OCI-LY1 (cell line): Measurements from ENCODE around the gene TEX52.

Experiments used
- H2AFZ ChIP-seq: fragments of 200-600 bp; sonication (generic), shearing (Covaris generic); 2 replicates; pipeline ENCODE4 v1.6.0; 2014; ENCODE audit warnings: antibody characterized with exemption, mild to moderate bottlenecking, low read length
- H3F3A ChIP-seq: fragments of 200-600 bp; sonication (generic), shearing (Covaris generic); 2 replicates; pipeline ENCODE4 v1.6.0; 2014; ENCODE audit warnings: mild to moderate bottlenecking, antibody characterized with exemption, low read length, moderate library complexity; ENCODE audit not compliant: insufficient read depth
- H3K27ac ChIP-seq: fragments of 200-600 bp; sonication (generic); 2 replicates; pipeline ENCODE4 v1.5.1; 2014; ENCODE audit warnings: low read length, mixed run types, mild to moderate bottlenecking, low read depth; ENCODE audit not compliant: poor library complexity, severe bottlenecking
- H3K27me3 ChIP-seq: fragments of 200-600 bp; sonication (generic); 2 replicates; pipeline ENCODE4 v1.6.0; 2014; ENCODE audit warnings: antibody characterized with exemption, mild to moderate bottlenecking, low read length, moderate library complexity; ENCODE audit not compliant: insufficient read depth
- H3K36me3 ChIP-seq: fragments of 200-600 bp; sonication (generic); 2 replicates; pipeline ENCODE4 v1.6.1; 2014; ENCODE audit warnings: mild to moderate bottlenecking, antibody characterized with exemption, low read length, moderate library complexity, mixed read lengths; ENCODE audit not compliant: insufficient read depth
- H3K4me1 ChIP-seq: fragments of 200-600 bp; sonication (generic); 2 replicates; pipeline ENCODE4 v1.5.1; 2014; ENCODE audit warnings: mild to moderate bottlenecking, low read length, moderate library complexity; ENCODE audit not compliant: insufficient read depth, severe bottlenecking
- H3K4me2 ChIP-seq: fragments of 200-600 bp; sonication (generic), shearing (Covaris generic); 2 replicates; pipeline ENCODE4 v1.6.1; 2014; ENCODE audit warnings: low read length
- H3K4me3 ChIP-seq: fragments of 200-600 bp; sonication (generic); 2 replicates; pipeline ENCODE4 v1.5.1; 2014; ENCODE audit warnings: low read length, low read depth, mild to moderate bottlenecking, mixed read lengths; ENCODE audit not compliant: poor library complexity, severe bottlenecking
- H3K79me2 ChIP-seq: fragments of 200-600 bp; shearing (Covaris generic); 2 replicates; pipeline ENCODE4 v1.6.1; 2016; ENCODE audit warnings: mixed run types, low read length, mixed read lengths; ENCODE audit not compliant: insufficient read depth
- H3K9ac ChIP-seq: fragments of 200-600 bp; sonication (generic), shearing (Covaris generic); 2 replicates; pipeline ENCODE4 v1.6.1; 2014; ENCODE audit warnings: mild to moderate bottlenecking, low read length, mixed read lengths
- H3K9me2 ChIP-seq: fragments of 200-600 bp; sonication (generic), shearing (Covaris generic); 2 replicates; pipeline ENCODE4 v1.6.1; 2014; ENCODE audit warnings: low read depth, mild to moderate bottlenecking, low read length, mixed read lengths
- H3K9me3 ChIP-seq: fragments of 200-600 bp; shearing (Covaris generic); 2 replicates; pipeline ENCODE4 v1.6.1; 2014; ENCODE audit warnings: low read length, mixed read lengths
- H4K20me1 ChIP-seq: fragments of 200-600 bp; sonication (generic), shearing (Covaris generic); 2 replicates; pipeline ENCODE4 v1.6.0; 2016; ENCODE audit warnings: mild to moderate bottlenecking, low read length; ENCODE audit not compliant: insufficient read depth
- EZH2 ChIP-seq: fragments of 200-600 bp; sonication (generic), shearing (Covaris generic); IDR thresholded peaks from 2 replicates; pipeline ENCODE4 v1.8.0; 2017; ENCODE audit warnings: borderline replicate concordance, mixed run types, mild to moderate bottlenecking, antibody characterized with exemption, low read length, moderate library complexity, mixed read lengths
- TF ChIP-seq, protein P1 (sequence below): fragments of 200-600 bp; sonication (generic), shearing (Covaris generic); IDR thresholded peaks from 2 replicates; pipeline ENCODE4 v1.5.1; 2017; ENCODE audit warnings: mild to moderate bottlenecking, antibody characterized with exemption, low read length, moderate library complexity, mixed read lengths

Gene TEX52

DNA sequence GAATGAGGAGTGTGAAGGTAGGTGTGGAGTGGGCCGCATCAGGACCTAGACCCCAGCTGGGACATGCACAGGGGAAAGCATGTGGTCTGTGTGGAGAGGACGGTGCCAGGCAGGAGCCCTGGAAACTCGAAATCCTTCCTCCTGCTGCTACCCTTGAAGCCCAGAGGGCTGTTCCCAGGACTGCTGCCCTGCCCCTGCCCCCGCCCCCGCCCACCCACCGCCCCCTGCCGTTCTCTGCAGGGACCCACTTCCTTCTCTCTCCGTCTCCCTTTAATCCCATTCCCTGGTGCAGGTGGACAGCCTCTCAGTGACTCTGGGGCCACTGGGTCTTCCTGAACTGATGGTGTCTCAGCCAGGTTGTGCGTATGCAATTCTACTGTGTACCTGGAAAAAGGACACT, 36.4 kb downstream of the TEX52 start:
- Histone ChIP-seq H3K36me3 (peaks cover 83% of the 10 kb centered on the region), H3K27ac (no peak overlapping the region), H3K4me2 (no peak overlapping the region), H3K9me2 (no peaks in the 10 kb centered on the region), H3K27me3 (no peaks in the 10 kb centered on the region), H3K4me1 (no peaks in the 10 kb centered on the region), H2AFZ (no peak overlapping the region), H3K79me2 (no peaks in the 10 kb centered on the region), H3K4me3 (no peak overlapping the region), H3K9me3 (no peaks in the 10 kb centered on the region), H3F3A (no peaks in the 10 kb centered on the region), H3K9ac (no peak overlapping the region), H4K20me1 (no peaks in the 10 kb centered on the region)
- TF ChIP-seq, protein P1, sequence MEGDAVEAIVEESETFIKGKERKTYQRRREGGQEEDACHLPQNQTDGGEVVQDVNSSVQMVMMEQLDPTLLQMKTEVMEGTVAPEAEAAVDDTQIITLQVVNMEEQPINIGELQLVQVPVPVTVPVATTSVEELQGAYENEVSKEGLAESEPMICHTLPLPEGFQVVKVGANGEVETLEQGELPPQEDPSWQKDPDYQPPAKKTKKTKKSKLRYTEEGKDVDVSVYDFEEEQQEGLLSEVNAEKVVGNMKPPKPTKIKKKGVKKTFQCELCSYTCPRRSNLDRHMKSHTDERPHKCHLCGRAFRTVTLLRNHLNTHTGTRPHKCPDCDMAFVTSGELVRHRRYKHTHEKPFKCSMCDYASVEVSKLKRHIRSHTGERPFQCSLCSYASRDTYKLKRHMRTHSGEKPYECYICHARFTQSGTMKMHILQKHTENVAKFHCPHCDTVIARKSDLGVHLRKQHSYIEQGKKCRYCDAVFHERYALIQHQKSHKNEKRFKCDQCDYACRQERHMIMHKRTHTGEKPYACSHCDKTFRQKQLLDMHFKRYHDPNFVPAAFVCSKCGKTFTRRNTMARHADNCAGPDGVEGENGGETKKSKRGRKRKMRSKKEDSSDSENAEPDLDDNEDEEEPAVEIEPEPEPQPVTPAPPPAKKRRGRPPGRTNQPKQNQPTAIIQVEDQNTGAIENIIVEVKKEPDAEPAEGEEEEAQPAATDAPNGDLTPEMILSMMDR, result no peak
- no peak for TF ChIP-seq EZH2

DNA sequence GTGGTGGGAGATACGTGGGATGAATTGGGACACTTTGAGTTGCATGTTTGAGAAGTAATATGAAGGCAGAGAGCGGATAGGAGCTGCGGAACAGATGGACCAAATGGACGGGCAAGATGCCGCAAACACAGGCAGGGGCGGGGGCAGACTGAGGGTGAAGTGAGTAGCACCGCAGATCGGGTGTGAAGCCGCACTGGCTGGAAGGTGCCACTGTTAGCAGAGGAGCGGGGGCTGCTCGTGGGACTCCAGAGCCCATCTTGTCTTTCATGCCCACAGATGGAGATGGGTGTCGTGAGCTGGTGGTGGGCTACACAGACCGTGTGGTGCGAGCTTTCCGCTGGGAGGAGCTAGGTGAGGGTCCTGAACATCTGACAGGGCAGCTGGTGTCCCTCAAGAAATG, 37.0 kb downstream of the TEX52 start:
- Histone ChIP-seq H3K27ac (no peak overlapping the region), H3F3A (no peaks in the 10 kb centered on the region), H3K36me3 (peaks cover 81% of the 10 kb centered on the region), H3K4me2 (no peak overlapping the region), H3K27me3 (no peaks in the 10 kb centered on the region), H3K9ac (no peak overlapping the region), H3K4me3 (no peak overlapping the region), H2AFZ (no peak overlapping the region), H3K9me2 (no peaks in the 10 kb centered on the region), H3K9me3 (no peaks in the 10 kb centered on the region), H3K79me2 (no peaks in the 10 kb centered on the region; the same call in 1 of the 2 replicates), H3K4me1 (no peaks in the 10 kb centered on the region), H4K20me1 (no peaks in the 10 kb centered on the region)
- TF ChIP-seq, protein P1, result no peak

DNA sequence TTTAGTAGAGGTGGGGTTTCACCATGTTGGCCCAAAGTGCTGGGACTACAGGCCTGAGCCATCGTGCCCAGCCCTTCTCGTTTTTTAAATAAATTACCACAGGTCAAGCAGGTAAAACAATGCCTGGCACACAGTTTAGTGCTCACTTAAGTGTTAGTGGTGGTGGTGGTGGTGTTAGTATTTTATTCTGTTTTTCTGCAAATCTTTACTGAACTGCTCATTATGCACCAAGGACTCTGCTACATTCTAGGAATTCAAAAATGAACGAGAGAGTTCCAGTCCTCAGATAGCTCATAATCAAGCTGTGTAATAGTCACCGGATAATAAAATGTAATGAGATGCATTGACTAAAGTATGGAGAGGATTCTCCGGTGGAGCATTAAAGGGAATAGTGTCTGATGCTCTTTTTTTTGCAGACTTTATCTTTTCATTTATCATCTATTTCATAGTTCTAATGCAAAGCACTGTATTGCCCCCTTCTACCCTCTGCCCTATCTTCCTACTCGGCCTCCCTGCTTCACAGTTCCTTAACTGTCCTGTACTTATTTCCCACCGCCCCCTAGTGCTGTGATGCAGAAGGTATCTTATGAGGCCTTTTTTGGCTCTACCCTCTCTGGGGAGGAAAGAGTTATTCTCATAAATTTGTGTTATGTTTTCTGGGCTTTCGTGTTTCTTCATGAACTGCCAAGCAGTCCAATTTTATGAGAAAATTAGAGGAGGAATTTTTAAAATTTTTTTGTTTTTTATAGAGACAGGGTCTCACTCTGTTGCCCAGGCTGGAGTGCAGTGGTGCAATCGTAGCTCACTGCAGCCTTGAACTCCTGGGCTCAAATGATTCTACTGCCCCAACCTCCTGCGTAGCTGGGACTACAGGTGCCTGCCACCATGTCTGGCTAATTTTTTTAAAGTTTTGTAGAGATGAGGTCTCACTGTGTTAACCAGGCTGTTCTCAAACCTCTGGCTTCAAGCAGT, 43.3 kb downstream of the TEX52 start:
- no peak overlapping the region for H2AFZ ChIP-seq
- TF ChIP-seq, protein P1, result peak; percentile 80
- TF ChIP-seq EZH2, result no peak
- peak overlapping the region; percentile 82 for H3K27ac ChIP-seq
- peak overlapping the region; percentile 82 for H3K9ac ChIP-seq
- no peaks in the 10 kb centered on the region for H3F3A ChIP-seq
- H4K20me1 ChIP-seq, result no peaks in the 10 kb centered on the region
- H3K79me2 ChIP-seq, result peaks cover 13% of the 10 kb centered on the region; the same call in 1 of the 2 replicates
- H3K36me3 ChIP-seq, result peaks cover 25% of the 10 kb centered on the region
- peak overlapping the region; percentile 75 for H3K4me3 ChIP-seq
- H3K4me2 ChIP-seq, result peak overlapping the region; percentile 97
- peaks cover 24% of the 10 kb centered on the region for H3K4me1 ChIP-seq
- H3K9me3 ChIP-seq, result no peaks in the 10 kb centered on the region
- no peaks in the 10 kb centered on the region for H3K9me2 ChIP-seq
- H3K27me3 ChIP-seq, result no peaks in the 10 kb centered on the region
